Astrocyte of the spinal cord (primary cell): ENCODE results near the gene CPB1.
A peak's percentile ranks its signal among the peaks of the same experiment; 100 is the strongest.

Experiments
- DNase-seq: peaks from one replicate; pipeline ENCODE4 v3.0.0; 2011; ENCODE audit warnings: low read depth, low spot score
- H3K4me3 ChIP-seq: 2 replicates; pipeline ENCODE4 v1.5.1; 2011; ENCODE audit warnings: low read depth, mild to moderate bottlenecking, low read length, moderate library complexity
- CTCF ChIP-seq: IDR thresholded peaks from 2 replicates; pipeline ENCODE4 v1.5.1; 2012; ENCODE audit warnings: low read depth, mild to moderate bottlenecking, low read length, inconsistent platforms
- in situ Hi-C: cut with HindIII; loops from 2 replicates; pipeline ENCODE4 v1.10.0; 2017; ENCODE audit warnings: low sequenced_read_pairs

CPB1 gene

GRCh38 chr3:148882288-148882687, 54.7 kb downstream of the CPB1 start:
- TF ChIP-seq CTCF, result no peak
- no peak overlapping the region for H3K4me3 ChIP-seq
- in situ Hi-C loops, result no loop called here
- peak; percentile 61 for DNase-seq

GRCh38 chr3:148883163-148883562, 55.6 kb downstream of the CPB1 start:
- no peak for TF ChIP-seq CTCF
- no peak for DNase-seq
- H3K4me3 ChIP-seq, result no peak overlapping the region
- in situ Hi-C loops, result no loop called here

GRCh38 chr3:148884261-148884660, 56.6 kb downstream of the CPB1 start:
- H3K4me3 ChIP-seq, result no peak overlapping the region
- in situ Hi-C loops, result no loop called here
- DNase-seq, result no peak
- TF ChIP-seq CTCF, result no peak

DNA sequence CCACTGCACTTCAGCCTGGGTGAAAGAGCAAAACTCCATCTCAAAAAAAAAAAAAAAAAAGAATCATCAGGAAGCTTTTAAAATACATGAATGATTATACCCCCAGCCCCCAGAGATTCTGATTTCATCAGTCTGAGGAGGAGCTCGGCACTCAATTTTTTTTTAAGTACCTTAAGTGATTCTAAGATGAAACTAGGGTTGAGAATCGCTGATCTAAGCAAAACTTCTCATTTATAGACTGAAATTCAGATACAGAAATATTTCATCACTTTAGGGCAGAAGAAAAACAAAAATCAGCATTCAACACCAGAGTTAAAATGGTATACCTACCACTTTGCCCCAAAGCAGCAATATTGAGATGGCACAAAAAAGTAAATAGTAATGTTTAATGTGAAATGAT, 62.2 kb downstream of the CPB1 start:
- no peak for TF ChIP-seq CTCF
- no peak for DNase-seq
- H3K4me3 ChIP-seq, result no peak overlapping the region
- in situ Hi-C loops, result no loop called here

GRCh38 chr3:148896062-148896461, 68.5 kb downstream of the CPB1 start:
- no peak for DNase-seq
- no peak for TF ChIP-seq CTCF
- H3K4me3 ChIP-seq, result no peak overlapping the region
- in situ Hi-C loops, result no loop called here

DNA sequence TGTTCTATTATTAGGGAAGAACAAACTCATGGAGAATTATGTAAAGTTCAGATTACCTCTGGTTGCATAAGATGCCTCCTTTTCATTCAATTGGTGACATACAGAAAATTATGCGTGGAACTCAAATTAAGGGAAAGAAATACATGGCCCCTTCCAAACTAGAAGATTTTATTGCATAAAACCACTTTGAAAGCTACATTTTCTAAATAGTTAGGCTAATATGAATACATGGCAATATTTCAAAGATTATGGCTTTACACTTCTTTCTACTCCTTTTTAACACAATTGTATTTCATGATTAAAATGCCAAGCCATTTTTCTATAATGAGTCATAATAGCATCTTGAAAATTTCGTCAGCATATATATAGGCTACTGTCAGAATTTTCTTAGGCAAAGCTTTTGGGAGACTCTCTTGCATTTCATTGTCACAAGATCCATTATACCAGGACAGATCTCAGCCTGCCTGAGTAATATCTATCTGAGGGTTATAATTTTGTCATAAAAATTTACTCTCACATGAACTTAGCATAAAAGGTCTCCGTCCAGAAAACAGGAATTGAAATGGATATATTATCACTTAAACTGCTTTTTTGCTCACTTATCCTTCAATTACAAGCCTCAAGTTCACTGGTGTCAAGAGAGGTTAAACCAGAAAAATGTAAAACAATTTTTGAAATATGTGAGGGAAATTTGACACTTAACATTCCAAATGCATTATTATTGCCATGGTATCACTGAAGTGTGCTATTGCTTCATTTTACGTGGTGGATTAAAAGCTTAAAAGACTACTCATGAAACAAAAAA, 74.6 kb downstream of the CPB1 start:
- peak; percentile 69 for DNase-seq
- TF ChIP-seq CTCF, result no peak
- H3K4me3 ChIP-seq, result no peak overlapping the region
- in situ Hi-C loops, result no loop called here
